Endothelial cell of umbilical vein (primary cell): ENCODE results near the gene KRT8.

ENCODE experiments used
- CTCF ChIP-seq, 2 donors: IDR thresholded peaks; 1 replicate in 1 of 2; 2 replicates in 1 of 2; pipeline ENCODE4 v1.5.1; 2011; ENCODE audit warnings: low read length in 2 of 2, mild to moderate bottlenecking in 2 of 2, moderate library complexity in 2 of 2, control low read depth in 1 of 2, inconsistent platforms in 1 of 2, low read depth in 1 of 2; ENCODE audit not compliant: insufficient read depth in 1 of 2; ENCODE audit errors: extremely low read depth in 1 of 2
- EZH2 ChIP-seq: IDR thresholded peaks from 2 replicates; pipeline ENCODE4 v1.6.1; 2012; ENCODE audit warnings: borderline replicate concordance, low read depth, mild to moderate bottlenecking, moderate library complexity, low read length, inconsistent platforms; ENCODE audit not compliant: severe bottlenecking
- JUN ChIP-seq: IDR thresholded peaks from 2 replicates; pipeline ENCODE4 v1.6.1; 2011; ENCODE audit warnings: borderline replicate concordance, low read depth; ENCODE audit not compliant: insufficient read length, insufficient read depth
- MAX ChIP-seq: IDR thresholded peaks from 2 replicates; pipeline ENCODE4 v1.6.1; 2011; ENCODE audit not compliant: insufficient read depth, insufficient read length
- MYC ChIP-seq: IDR thresholded peaks from one replicate; pipeline ENCODE4 v1.6.1; 2011; ENCODE audit warnings: mild to moderate bottlenecking, low read depth, low read length
- POLR2A ChIP-seq: IDR thresholded peaks from 2 replicates; pipeline ENCODE4 v1.6.1; 2012; ENCODE audit warnings: low read depth, mild to moderate bottlenecking, control low read depth, low read length
- POLR2AphosphoS5 ChIP-seq: IDR thresholded peaks from 2 replicates; pipeline ENCODE4 v1.6.1; 2012; ENCODE audit warnings: low read depth, mild to moderate bottlenecking, control low read depth, low read length, moderate library complexity; ENCODE audit not compliant: insufficient read depth

GRCh38 chr12:52892974-52893373 lies 11.9 kb downstream of the KRT8 start:
- TF ChIP-seq CTCF (IDR thresholded peaks at IDR 0.05; ENCODE audit: extremely low read depth in 1 of 2, insufficient read depth in 1 of 2, low read depth in 1 of 2, low read length in 2 of 2), result no peak
- TF ChIP-seq POLR2AphosphoS5, result no peak
- TF ChIP-seq MYC, result no peak
- no peak for TF ChIP-seq POLR2A
- TF ChIP-seq JUN, result no peak
- TF ChIP-seq MAX, result no peak
- TF ChIP-seq EZH2, result no peak
